ENCODE data around the gene SACM1L. TPM values are rescaled to one million over a fixed set of nuclear protein-coding genes. Genes with fewer than 3 reads are reported as not detected.

The SACM1L gene
- total RNA-seq, 2 donors from 2014 or later: 25.1 to 49.5 TPM

DNA sequence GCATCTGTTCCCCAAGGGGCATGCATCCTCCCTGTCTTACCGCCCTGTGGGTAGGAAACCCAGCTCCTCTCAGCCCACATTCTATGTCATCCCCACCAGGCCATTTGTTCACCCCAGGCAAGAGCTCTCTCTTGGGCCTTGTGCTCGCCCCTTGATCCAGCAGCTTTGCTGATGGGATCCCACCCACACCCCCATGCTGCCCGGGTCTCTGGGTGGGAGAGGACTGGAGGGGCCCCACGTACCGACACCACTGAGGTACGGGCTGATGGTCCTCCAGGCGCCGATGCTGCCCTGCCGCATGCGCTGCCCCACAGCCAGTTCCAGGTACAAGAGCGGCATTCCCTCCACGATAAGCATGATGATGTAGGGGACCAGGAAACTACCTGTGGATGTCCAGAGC is 92.6 kb downstream of the SACM1L start:
- WGBS, 2 donors: 85 to 93% methylated on average over 10 to 12 of the region's 12 CpGs
- ATAC-seq (no peak), DNase-seq (no peak)

GRCh38 chr3:45782381-45782780 is 93.2 kb downstream of the SACM1L start:
- ATAC-seq (no peak), DNase-seq (no peak)
- TF ChIP-seq, protein P1, sequence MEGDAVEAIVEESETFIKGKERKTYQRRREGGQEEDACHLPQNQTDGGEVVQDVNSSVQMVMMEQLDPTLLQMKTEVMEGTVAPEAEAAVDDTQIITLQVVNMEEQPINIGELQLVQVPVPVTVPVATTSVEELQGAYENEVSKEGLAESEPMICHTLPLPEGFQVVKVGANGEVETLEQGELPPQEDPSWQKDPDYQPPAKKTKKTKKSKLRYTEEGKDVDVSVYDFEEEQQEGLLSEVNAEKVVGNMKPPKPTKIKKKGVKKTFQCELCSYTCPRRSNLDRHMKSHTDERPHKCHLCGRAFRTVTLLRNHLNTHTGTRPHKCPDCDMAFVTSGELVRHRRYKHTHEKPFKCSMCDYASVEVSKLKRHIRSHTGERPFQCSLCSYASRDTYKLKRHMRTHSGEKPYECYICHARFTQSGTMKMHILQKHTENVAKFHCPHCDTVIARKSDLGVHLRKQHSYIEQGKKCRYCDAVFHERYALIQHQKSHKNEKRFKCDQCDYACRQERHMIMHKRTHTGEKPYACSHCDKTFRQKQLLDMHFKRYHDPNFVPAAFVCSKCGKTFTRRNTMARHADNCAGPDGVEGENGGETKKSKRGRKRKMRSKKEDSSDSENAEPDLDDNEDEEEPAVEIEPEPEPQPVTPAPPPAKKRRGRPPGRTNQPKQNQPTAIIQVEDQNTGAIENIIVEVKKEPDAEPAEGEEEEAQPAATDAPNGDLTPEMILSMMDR (IDR thresholded peaks at IDR 0.05): no peak
- no peak for TF ChIP-seq POLR2A (IDR thresholded peaks at IDR 0.05)
- Histone ChIP-seq H3K4me1 (peaks cover 10% of the 10 kb centered on the region), H3K9me3 (no peaks in the 10 kb centered on the region), H3K36me3 (replicated peaks in 1 of 2; ENCODE audit: insufficient read depth in 1 of 2, low read depth in 2 of 2) (no peaks in the 10 kb centered on the region), H3K4me3 (no peak overlapping the region), H3K27me3 (no peaks in the 10 kb centered on the region), H3K27ac (no peak overlapping the region)
- intact Hi-C loops (cut with DNase I): no loop called here
- WGBS, 2 donors: 67 to 70% methylated on average over 3 of the region's 3 CpGs

More for the DNA sequence above, 92.6 kb downstream of the SACM1L start:
- H3K27me3 ChIP-seq: no peaks in the 10 kb centered on the region
- peaks cover 10% of the 10 kb centered on the region for H3K4me1 ChIP-seq
- intact Hi-C loops (cut with DNase I): no loop called here
- no peak for TF ChIP-seq POLR2A (IDR thresholded peaks at IDR 0.05)
- TF ChIP-seq, protein P1 (IDR thresholded peaks at IDR 0.05): no peak
- no peaks in the 10 kb centered on the region for H3K36me3 ChIP-seq (replicated peaks in 1 of 2; ENCODE audit: insufficient read depth in 1 of 2, low read depth in 2 of 2)
- no peak overlapping the region for H3K27ac ChIP-seq
- no peak overlapping the region for H3K4me3 ChIP-seq
- H3K9me3 ChIP-seq: no peaks in the 10 kb centered on the region

- 57 to 66% methylated on average over 3 of the region's 3 CpGs for WGBS, 2 donors
- intact Hi-C loops (cut with DNase I): no loop called here
Observed at GRCh38 chr3:45783667-45784066, 94.5 kb downstream of the SACM1L start.

GRCh38 chr3:45785605-45786150 is 96.5 kb downstream of the SACM1L start:
- TF ChIP-seq POLR2A (IDR thresholded peaks at IDR 0.05): no peak
- TF ChIP-seq, protein P1 (IDR thresholded peaks at IDR 0.05): no peak
- no peaks in the 10 kb centered on the region for H3K9me3 ChIP-seq
- no peaks in the 10 kb centered on the region for H3K27me3 ChIP-seq
- no peaks in the 10 kb centered on the region for H3K36me3 ChIP-seq (replicated peaks in 1 of 2; ENCODE audit: insufficient read depth in 1 of 2, low read depth in 2 of 2)
- ATAC-seq (no peak), DNase-seq (no peak)
- H3K27ac ChIP-seq: no peak overlapping the region
- H3K4me1 ChIP-seq: peaks cover 4% of the 10 kb centered on the region
- intact Hi-C loops (cut with DNase I): no loop called here
- WGBS, 2 donors: 68 to 79% methylated on average over 3 of the region's 3 CpGs
- H3K4me3 ChIP-seq: no peak overlapping the region

More at GRCh38 chr3:45783667-45784066, 94.5 kb downstream of the SACM1L start:
- H3K9me3 ChIP-seq: no peaks in the 10 kb centered on the region
- no peak overlapping the region for H3K27ac ChIP-seq
- no peaks in the 10 kb centered on the region for H3K36me3 ChIP-seq (replicated peaks in 1 of 2; ENCODE audit: insufficient read depth in 1 of 2, low read depth in 2 of 2)
- no peak overlapping the region for H3K4me3 ChIP-seq
- no peaks in the 10 kb centered on the region for H3K27me3 ChIP-seq
- ATAC-seq: no peak
- TF ChIP-seq POLR2A (IDR thresholded peaks at IDR 0.05): no peak
- TF ChIP-seq, protein P1 (IDR thresholded peaks at IDR 0.05): no peak
- H3K4me1 ChIP-seq: peaks cover 9% of the 10 kb centered on the region
- DNase-seq: no peak

All from body of pancreas (tissue), 4 donors.